Esophagus muscularis mucosa (tissue), 4 donors: ENCODE results near the gene GIMAP2.

Experiments used
- CTCF ChIP-seq, 3 experiments: fragments of 200-600 bp in 2 of 3; fragments of 450-650 bp in 1 of 3; sonication (generic) in 2 of 3; IDR thresholded peaks; one replicate each; pipeline ENCODE4 v1.5.1; 2017 to 2019; ENCODE audit warnings: antibody characterized with exemption in 3 of 3, mild to moderate bottlenecking in 2 of 3, moderate library complexity in 1 of 3
- EP300 ChIP-seq: sonication (generic); formaldehyde crosslinking; IDR thresholded peaks from one replicate; pipeline ENCODE4 v1.6.1; 2017; ENCODE audit warnings: antibody characterized with exemption
- POLR2A ChIP-seq: fragments of 450-650 bp; IDR thresholded peaks from one replicate; pipeline ENCODE4 v1.6.1; 2017; ENCODE audit warnings: antibody characterized with exemption, moderate library complexity, mild to moderate bottlenecking, low read depth
- POLR2AphosphoS5 ChIP-seq, 2 donors: sonication (generic); formaldehyde crosslinking; IDR thresholded peaks; one replicate each; pipeline ENCODE4 v1.6.1; 2017; ENCODE audit warnings: antibody characterized with exemption in 2 of 2

GRCh38 chr7:150731916-150732315 lies 46.4 kb downstream of the GIMAP2 start:
- TF ChIP-seq CTCF (IDR thresholded peaks at IDR 0.05) (no peak), POLR2A (no peak), POLR2AphosphoS5 (IDR thresholded peaks at IDR 0.05) (no peak), EP300 (no peak)
